Stimulated activated CD8-positive, alpha-beta memory T cell treated with anti-CD3 and anti-CD28 coated beads, Interleukin-12 subunit alpha, Interleukin-12 subunit beta, amount 100 ng/mL, for 1 hour (primary cell): ENCODE measurements around the gene NLGN2.

ENCODE experiments used
- DNase-seq: peaks from one replicate; pipeline ENCODE4 v3.0.0-alpha.2; 2020; ENCODE audit warnings: low read depth

Gene NLGN2

GRCh38 chr17:7414837-7415236 lies 7.2 kb downstream of the NLGN2 start:
- DNase-seq = no peak

- DNase-seq = no peak
Observed at GRCh38 chr17:7415784-7416183, 8.1 kb downstream of the NLGN2 start.

- DNase-seq = no peak
Observed at GRCh38 chr17:7416323-7416722, 8.7 kb downstream of the NLGN2 start.

DNA sequence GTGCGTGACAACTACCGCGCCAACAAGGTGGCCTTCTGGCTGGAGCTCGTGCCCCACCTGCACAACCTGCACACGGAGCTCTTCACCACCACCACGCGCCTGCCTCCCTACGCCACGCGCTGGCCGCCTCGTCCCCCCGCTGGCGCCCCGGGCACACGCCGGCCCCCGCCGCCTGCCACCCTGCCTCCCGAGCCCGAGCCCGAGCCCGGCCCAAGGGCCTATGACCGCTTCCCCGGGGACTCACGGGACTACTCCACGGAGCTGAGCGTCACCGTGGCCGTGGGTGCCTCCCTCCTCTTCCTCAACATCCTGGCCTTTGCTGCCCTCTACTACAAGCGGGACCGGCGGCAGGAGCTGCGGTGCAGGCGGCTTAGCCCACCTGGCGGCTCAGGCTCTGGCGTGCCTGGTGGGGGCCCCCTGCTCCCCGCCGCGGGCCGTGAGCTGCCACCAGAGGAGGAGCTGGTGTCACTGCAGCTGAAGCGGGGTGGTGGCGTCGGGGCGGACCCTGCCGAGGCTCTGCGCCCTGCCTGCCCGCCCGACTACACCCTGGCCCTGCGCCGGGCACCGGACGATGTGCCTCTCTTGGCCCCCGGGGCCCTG lies 9.5 kb downstream of the NLGN2 start:
- DNase-seq = no peak

DNA sequence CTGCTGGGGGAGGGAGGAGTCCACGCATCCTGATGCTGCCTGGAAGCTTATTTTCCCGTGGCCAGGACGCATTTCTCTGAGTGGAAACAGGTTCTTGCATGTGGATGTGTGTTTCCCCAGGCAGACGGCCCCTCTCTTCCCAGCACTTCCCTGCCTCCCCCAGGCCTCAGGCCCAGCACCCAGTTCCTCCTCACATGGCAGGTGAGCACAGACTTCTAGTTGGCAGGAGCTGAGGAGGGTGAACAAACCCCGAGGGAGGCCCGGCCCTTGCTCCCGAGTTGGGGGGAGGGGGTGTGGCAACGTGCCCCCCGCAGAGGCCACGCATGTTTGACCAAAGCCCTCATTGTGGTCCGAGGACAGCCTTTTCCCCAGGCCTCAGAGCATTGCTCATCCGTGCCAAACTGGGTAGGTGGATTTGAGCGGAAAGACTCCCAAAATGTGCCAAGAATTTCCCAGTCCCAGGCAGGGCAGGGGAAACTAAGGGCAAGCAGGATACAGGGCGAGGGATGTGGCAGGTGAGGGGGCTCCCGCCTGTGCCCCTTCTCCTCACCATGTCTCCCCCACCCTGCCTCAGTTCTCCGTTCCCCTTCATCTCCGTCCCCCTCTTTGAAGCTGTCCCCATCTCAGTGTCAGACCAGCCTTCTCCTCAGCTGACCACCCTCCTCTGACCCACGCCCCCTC lies 11.0 kb downstream of the NLGN2 start:
- no peak for DNase-seq

- DNase-seq = no peak
Observed at GRCh38 chr17:7419819-7420610, 12.4 kb downstream of the NLGN2 start, which contains the start of gene SPEM1. Gene SPEM1 (plus strand): TSS chr17:7420324. CDS start chr17:7420385, 61 bp downstream.

DNA sequence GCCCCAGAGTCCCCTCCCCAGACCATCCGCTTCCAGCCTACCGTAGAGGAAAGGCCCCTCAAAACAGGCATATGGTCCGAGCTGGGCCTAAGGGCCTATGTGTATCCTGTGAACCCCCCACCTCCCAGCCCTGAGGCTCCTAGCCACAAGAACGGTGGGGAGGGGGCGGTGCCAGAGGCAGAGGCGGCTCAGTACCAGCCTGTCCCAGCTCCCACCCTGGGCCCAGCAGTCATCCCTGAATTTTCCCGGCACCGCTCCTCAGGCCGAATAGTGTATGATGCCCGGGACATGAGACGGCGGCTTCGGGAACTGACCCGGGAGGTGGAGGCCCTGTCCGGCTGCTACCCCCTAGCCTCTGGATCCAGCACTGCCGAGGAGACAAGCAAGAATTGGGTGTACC lies 13.5 kb downstream of the NLGN2 start:
- no peak for DNase-seq

DNA sequence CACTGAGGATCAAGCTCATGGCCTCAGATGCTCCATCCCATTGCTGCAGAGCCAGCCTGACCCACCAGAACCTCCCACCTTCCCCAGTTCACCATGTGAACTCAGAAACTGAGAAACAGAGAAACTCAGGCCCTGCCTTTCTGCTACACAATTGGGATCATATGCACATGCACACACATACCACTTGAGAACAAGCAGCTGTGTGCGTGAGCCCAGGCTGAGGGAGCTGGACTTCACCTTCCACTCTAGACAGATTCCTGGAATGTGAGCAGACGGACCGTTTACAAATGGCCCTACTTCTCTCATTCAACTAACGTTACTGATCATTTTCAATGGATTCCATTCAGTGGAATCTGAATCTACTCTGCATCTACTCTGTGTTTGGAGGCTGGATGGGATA lies 16.0 kb downstream of the NLGN2 start:
- DNase-seq = no peak

DNA sequence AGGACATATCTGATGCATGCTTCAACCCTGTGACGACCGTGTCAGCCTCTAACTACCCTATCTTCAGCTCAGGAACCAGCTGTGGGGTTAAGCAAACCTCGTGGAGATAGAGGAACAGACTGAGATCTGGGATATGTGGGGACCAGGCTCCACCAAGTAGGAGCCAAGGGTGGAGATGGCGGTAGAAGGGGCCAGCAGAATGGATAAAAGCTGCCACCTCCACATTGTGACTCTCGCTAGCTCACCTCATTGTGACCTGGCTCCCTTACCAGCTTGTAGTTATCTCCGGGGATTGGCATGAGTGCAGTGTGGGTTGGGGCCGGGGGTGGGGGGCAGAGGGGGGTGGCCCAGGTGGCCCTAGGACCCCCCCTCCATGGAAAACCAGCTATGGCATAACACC lies 17.7 kb downstream of the NLGN2 start, which contains the start of gene SPEM2:
Gene SPEM2 (plus strand): TSS at position 301 of the 400 bp plus-strand sequence. CDS start 73 bp downstream, at position 374.
- no peak for DNase-seq

GRCh38 chr17:7425756-7426155 lies 18.1 kb downstream of the NLGN2 start:
- DNase-seq = no peak

DNA sequence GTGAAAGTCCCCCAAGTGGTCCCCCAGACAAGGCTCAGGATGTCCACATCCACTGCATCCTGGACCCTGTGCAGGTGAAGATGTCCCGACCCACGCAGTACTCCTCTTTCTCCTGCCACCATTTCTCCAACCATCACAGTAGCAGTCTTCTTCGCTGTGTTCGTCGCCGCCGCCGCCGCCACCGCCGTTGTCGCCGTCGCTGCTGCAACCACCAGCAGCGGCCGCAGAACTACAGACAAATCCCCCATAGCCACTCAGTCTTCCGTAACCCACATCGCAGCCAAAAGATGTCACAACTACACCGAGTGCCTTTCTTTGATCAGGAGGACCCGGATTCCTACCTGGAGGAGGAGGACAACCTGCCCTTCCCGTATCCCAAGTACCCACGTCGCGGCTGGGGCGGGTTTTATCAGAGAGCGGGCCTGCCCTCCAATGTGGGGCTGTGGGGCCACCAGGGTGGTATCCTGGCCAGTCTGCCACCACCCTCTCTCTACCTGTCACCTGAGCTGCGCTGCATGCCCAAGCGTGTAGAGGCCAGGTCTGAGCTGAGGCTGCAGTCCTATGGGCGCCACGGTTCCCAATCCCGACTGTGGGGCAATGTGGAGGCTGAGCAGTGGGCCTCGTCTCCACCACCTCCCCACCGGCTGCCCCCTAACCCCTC lies 18.7 kb downstream of the NLGN2 start:
- no peak for DNase-seq

- no peak for DNase-seq
Observed at GRCh38 chr17:7426896-7427489, 19.3 kb downstream of the NLGN2 start.

- DNase-seq = no peak
Observed at GRCh38 chr17:7427549-7427948, 19.9 kb downstream of the NLGN2 start.

- no peak for DNase-seq
Observed at GRCh38 chr17:7428557-7428956, 20.9 kb downstream of the NLGN2 start, which contains the start of gene SPEM3. Gene SPEM3 (plus strand): TSS chr17:7428857. CDS start chr17:7428903, 46 bp downstream.

DNA sequence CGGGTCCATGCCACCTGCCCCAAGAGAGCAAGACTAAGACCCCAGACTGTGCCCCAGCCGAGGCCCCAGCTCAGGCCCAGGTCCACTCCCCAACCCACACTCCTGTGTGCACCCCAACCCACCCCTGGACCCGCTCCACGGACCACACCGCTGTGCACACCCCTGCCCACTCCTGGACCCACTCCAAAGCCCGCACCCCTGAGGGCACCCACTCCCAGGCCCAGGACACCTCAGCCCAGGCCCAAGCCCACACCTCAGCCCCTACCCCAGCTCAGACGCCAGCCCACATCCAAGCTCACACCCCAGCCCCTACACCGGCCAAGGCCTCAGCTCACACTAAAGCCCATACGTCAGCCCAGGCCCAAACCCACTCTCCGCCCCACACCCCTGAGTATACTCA lies 22.1 kb downstream of the NLGN2 start:
- DNase-seq = no peak

DNA sequence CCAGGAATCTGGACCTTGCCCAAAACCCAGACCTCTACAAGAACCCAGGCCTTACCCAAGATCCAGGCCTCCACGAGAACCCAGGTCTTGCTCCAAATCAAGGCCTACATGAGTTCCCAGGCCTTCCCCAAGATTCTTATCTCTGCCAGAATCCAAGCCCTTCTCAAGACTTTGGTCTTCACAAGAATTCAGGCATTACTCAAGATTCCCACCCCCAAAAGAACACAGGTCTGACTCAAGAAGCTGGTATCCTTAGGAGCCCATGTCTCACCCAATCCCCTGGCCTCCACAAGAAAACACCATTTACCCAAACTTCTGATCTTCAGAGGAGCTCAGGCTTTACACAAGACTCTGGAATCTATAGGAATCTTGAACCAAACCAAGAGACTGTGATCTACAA lies 23.6 kb downstream of the NLGN2 start:
- DNase-seq = no peak

DNA sequence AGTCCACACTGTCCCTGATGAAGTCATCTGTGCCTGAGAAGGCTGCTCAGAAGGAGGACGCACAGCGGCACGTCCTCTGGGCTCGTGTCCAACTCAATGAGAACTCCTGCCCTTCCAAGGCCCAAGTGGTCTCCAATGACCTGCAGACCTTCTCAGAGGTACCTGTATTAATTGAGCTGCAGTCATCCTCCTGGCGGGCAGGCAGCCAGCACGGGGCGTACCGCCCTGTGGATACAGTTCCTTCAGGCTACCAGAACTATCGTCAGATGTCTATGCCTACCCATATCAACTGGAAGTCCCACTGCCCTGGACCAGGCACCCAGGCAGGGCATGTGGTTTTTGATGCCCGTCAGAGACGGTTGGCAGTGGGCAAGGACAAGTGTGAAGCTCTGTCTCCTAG lies 24.7 kb downstream of the NLGN2 start:
- no peak for DNase-seq

DNA sequence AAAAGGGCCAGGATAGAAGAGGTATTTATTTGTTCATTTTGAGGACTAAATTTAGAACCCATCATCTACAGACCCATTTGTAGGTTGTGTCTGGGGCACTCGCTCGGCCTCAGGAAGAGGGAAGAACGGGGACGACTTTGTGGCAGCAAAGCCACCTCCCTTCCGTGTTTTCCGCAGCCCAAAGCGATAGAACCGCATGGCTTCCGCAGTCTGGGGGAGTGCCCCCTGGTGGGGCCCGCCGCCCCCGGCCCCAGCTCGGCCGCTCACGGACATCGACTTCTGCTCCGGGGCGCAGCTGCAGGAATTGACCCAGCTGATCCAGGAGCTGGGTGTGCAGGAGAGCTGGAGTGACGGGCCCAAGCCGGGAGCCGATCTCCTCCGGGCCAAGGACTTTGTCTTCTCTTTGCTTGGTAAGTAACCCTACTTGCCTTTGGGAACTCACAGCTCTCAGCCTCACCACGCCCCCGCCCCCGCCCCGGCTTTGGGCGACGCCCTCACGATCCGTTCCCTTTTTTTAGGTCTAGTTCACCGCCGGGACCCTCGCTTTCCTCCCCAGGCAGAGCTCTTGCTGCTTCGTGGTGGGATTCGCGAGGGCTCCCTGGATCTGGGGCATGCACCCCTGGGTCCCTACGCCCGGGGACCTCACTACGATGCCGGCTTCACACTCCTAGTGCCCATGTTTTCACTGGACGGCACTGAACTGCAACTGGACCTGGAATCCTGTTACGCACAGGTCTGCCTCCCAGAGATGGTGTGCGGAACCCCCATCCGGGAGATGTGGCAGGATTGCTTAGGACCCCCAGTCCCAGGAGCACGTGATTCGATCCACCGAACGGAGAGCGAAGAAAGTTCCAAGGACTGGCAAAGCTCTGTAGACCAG lies 28.3 kb downstream of the NLGN2 start:
- no peak for DNase-seq

GRCh38 chr17:7436556-7437368 lies 29.1 kb downstream of the NLGN2 start:
- DNase-seq = peak; percentile 59

GRCh38 chr17:7437369-7437863 lies 29.8 kb downstream of the NLGN2 start:
- no peak for DNase-seq
